HepG2 (cell line): ENCODE measurements around the gene TNXB. TPM values are rescaled to one million over a fixed set of nuclear protein-coding genes. Genes with fewer than 3 reads are reported as not detected.

Experiments
- BORCS8-MEF2B ChIP-seq: sonication (generic); formaldehyde crosslinking; IDR thresholded peaks from 2 replicates; pipeline ENCODE4 v1.8.0; 2022; ENCODE audit warnings: mild to moderate bottlenecking, missing genetic modification reagents
- CCDC6 ChIP-seq: sonication (generic); formaldehyde crosslinking; IDR thresholded peaks from 2 replicates; pipeline ENCODE4 v1.8.1; 2022; ENCODE audit warnings: mild to moderate bottlenecking, missing genetic modification reagents, moderate library complexity
- GTF3A ChIP-seq: sonication (generic); formaldehyde crosslinking; conservative IDR thresholded peaks from 2 replicates; pipeline ENCODE4 v1.4.0; 2020; ENCODE audit warnings: mild to moderate bottlenecking, missing genetic modification reagents
- HCFC1 ChIP-seq: fragments of 150-350 bp; IDR thresholded peaks from 2 replicates; pipeline ENCODE4 v1.6.1; 2014; ENCODE audit warnings: low read depth, low read length
- HMGA1 ChIP-seq: sonication (generic); formaldehyde crosslinking; conservative IDR thresholded peaks from 2 replicates; pipeline ENCODE4 v1.4.0; 2020; ENCODE audit warnings: missing genetic modification reagents
- IKZF4 ChIP-seq: sonication (generic); formaldehyde crosslinking; IDR thresholded peaks from 2 replicates; pipeline ENCODE4 v1.5.1; 2020; ENCODE audit warnings: borderline replicate concordance, mild to moderate bottlenecking, low read depth, missing genetic modification reagents; ENCODE audit errors: not compliant biosample characterization
- KMT2B ChIP-seq: IDR thresholded peaks from 2 replicates; pipeline ENCODE4 v1.6.1; 2016; ENCODE audit warnings: missing genetic modification reagents, missing compliant biosample characterization
- MTA3 ChIP-seq: sonication (generic); formaldehyde crosslinking; IDR thresholded peaks from 2 replicates; pipeline ENCODE4 v1.4.0; 2020; ENCODE audit warnings: missing genetic modification reagents
- MXD4 ChIP-seq: IDR thresholded peaks from 2 replicates; pipeline ENCODE4 v1.6.1; 2016; ENCODE audit warnings: mild to moderate bottlenecking, missing biosample characterization, missing genetic modification reagents
- NR2F6 ChIP-seq, 2 experiments: IDR thresholded peaks; 2 replicates each; pipeline ENCODE4 v1.6.1; 2016; ENCODE audit warnings: antibody characterized with exemption in 1 of 2, mild to moderate bottlenecking in 1 of 2
- SP5 ChIP-seq: IDR thresholded peaks from 2 replicates; pipeline ENCODE4 v1.6.1; 2016; ENCODE audit warnings: low read depth, borderline replicate concordance
- SUZ12 ChIP-seq: fragments of 150-350 bp; IDR thresholded peaks from 2 replicates; pipeline ENCODE4 v1.6.1; 2014; ENCODE audit warnings: low read depth, low read length
- TCF7 ChIP-seq: sonication (generic); IDR thresholded peaks from 2 replicates; pipeline ENCODE4 v1.6.1; 2016; ENCODE audit warnings: antibody characterized with exemption, low read depth
- ZBTB42 ChIP-seq: sonication (generic); formaldehyde crosslinking; IDR thresholded peaks from 2 replicates; pipeline ENCODE4 v1.5.0; 2020; ENCODE audit warnings: mild to moderate bottlenecking, missing genetic modification reagents
- ZNF331 ChIP-seq: sonication (generic); formaldehyde crosslinking; IDR thresholded peaks from 2 replicates; pipeline ENCODE4 v1.4.0; 2020; ENCODE audit warnings: missing genetic modification reagents
- ZNF431 ChIP-seq: sonication (generic); formaldehyde crosslinking; IDR thresholded peaks from 2 replicates; pipeline ENCODE4 v1.9.0; 2022; ENCODE audit warnings: missing genetic modification reagents, low read depth, mild to moderate bottlenecking, borderline replicate concordance
- ZNF550 ChIP-seq: sonication (generic); formaldehyde crosslinking; IDR thresholded peaks from 2 replicates; pipeline ENCODE4 v1.4.0; 2020; ENCODE audit warnings: mild to moderate bottlenecking, missing genetic modification reagents, borderline replicate concordance
- ZNF569 ChIP-seq: sonication (generic); formaldehyde crosslinking; IDR thresholded peaks from 2 replicates; pipeline ENCODE4 v1.5.0; 2020; ENCODE audit warnings: mild to moderate bottlenecking, missing genetic modification reagents, moderate library complexity, borderline replicate concordance
- ZNF615 ChIP-seq: sonication (generic); formaldehyde crosslinking; IDR thresholded peaks from 2 replicates; pipeline ENCODE4 v1.5.0; 2020; ENCODE audit warnings: mild to moderate bottlenecking, missing genetic modification reagents, borderline replicate concordance
- ZNF782 ChIP-seq: sonication (generic); formaldehyde crosslinking; IDR thresholded peaks from 2 replicates; pipeline ENCODE4 v1.4.0; 2020; ENCODE audit warnings: missing genetic modification reagents, mild to moderate bottlenecking, borderline replicate concordance
- ZZZ3 ChIP-seq: sonication (generic); formaldehyde crosslinking; IDR thresholded peaks from 2 replicates; pipeline ENCODE4 v1.4.0; 2020; ENCODE audit warnings: missing genetic modification reagents, mild to moderate bottlenecking, borderline replicate concordance
- polyA plus RNA-seq, 8 experiments: library from polyadenylated mRNA; depleted of rRNA in 3 of 8; stranded (reverse) in 7 of 8; unstranded in 1 of 8; fragments of >200 nt; fragmentation: Illumina TruSeq in 4 of 8; extraction: Trizol in 4 of 8; gene quantifications; 2 replicates each; pipeline versions ENCODE4 v1.2.1 to v1.2.3, GENCODE V29; 2011 to 2016; ENCODE audit warnings: low read depth in 4 of 8, missing spikeins in 1 of 8, mixed read lengths in 1 of 8; ENCODE audit not compliant: insufficient read depth in 1 of 8
- total RNA-seq, 5 experiments: library from RNA; depleted of rRNA; stranded (reverse); fragments of >200 nt; fragmentation: Illumina TruSeq; extraction: Trizol; gene quantifications; 2 replicates each; pipeline ENCODE4 v1.2.3, GENCODE V29; 2016; ENCODE audit warnings: low read depth in 1 of 5
- TF ChIP-seq, protein P1 (sequence below): sonication (generic); formaldehyde crosslinking; IDR thresholded peaks from 2 replicates; pipeline ENCODE4 v1.4.0; 2020; ENCODE audit warnings: missing genetic modification reagents, borderline replicate concordance
- TF ChIP-seq, protein P2 (sequence below): sonication (generic); formaldehyde crosslinking; IDR thresholded peaks from 2 replicates; pipeline ENCODE4 v1.5.1; 2020; ENCODE audit warnings: mild to moderate bottlenecking, missing genetic modification reagents, borderline replicate concordance
- TF ChIP-seq, protein P3 (sequence below): sonication (generic); formaldehyde crosslinking; IDR thresholded peaks from 2 replicates; pipeline ENCODE4 v1.8.0; 2022; ENCODE audit warnings: mild to moderate bottlenecking, missing genetic modification reagents, moderate library complexity
- TF ChIP-seq, protein P4 (sequence below): sonication (generic); formaldehyde crosslinking; IDR thresholded peaks from 2 replicates; pipeline ENCODE4 v1.8.0; 2022; ENCODE audit warnings: mild to moderate bottlenecking, missing genetic modification reagents, moderate library complexity

Gene TNXB
- total and polyA plus RNA-seq, 2 of the 13 experiments (the other 11 are each of a cell fraction or from before 2014, with no cell fraction given), result 1.6 to 2.7 TPM

DNA sequence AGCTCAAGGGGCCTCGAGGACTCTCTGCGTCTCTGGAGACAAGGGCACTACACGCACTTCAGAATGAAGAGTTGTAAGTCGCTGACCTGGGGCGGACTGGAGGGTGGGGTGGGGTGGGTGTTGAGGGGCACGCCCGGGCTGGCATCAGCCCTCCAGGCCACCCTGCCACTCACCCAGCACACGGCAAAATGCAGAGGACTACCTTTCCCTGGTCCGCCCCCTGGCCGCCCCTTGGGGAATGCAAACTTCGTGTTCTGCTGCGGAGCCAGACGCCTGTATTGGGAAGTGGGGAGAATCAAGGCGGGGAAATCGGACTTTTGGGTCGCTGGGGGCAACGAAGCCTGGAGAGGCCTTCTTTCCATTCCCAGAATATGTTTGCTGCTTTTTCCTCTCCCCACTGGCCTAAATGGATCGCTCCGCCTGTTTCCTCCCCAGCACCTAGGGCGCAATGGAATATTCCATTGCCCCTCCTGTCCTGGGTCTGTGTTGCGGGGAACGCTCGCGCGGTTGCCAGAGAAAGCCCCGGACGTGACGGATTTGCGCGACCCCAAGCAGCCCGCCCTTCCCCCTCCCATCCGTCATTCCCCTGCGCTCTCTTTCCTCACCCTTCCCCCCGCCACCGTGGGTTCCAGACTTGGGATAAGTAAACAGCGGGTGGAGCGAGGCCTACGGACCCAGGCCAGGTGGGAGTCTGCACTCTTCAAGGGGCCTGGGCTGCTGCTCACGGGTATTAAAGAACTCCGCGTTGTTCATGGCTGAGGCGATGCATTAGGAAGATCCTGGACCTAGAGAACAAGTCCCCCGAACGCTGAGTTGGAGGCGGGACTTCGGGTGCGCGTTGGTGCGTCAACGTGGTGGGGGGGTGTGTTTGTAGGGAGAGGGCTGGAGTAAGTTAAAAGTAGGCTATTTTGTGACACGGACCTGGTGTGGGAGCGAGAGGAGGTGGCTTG lies 44.7 kb upstream of the TNXB start, which contains the start of gene PPT2 (continued):
- TF ChIP-seq, protein P1, sequence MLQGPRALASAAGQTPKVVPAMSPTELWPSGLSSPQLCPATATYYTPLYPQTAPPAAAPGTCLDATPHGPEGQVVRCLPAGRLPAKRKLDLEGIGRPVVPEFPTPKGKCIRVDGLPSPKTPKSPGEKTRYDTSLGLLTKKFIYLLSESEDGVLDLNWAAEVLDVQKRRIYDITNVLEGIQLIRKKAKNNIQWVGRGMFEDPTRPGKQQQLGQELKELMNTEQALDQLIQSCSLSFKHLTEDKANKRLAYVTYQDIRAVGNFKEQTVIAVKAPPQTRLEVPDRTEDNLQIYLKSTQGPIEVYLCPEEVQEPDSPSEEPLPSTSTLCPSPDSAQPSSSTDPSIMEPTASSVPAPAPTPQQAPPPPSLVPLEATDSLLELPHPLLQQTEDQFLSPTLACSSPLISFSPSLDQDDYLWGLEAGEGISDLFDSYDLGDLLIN, result peak; percentile 70; the same call in 1 of the 2 replicates
- TF ChIP-seq ZZZ3 (CRISPR knock-in tag), result peak; percentile 87; the same call in 1 of the 2 replicates
- no peak for TF ChIP-seq TCF7
- no peak; the same call in 1 of the 2 replicates for TF ChIP-seq ZNF431
- TF ChIP-seq ZNF782 (CRISPR knock-in tag), result peak; percentile 81; the same call in 1 of the 2 replicates
- peak; percentile 72; the same call in 1 of the 2 replicates for TF ChIP-seq ZNF331
- TF ChIP-seq KMT2B (CRISPR knock-in tag), result no peak
- no peak for TF ChIP-seq MTA3
- TF ChIP-seq BORCS8-MEF2B (CRISPR knock-in tag), result peak; percentile 17; the same call in 1 of the 2 replicates
- TF ChIP-seq ZBTB42 (CRISPR knock-in tag), result peak; percentile 78
- TF ChIP-seq HCFC1, result peak; percentile 57
- TF ChIP-seq ZNF550 (CRISPR knock-in tag), result no peak; the same call in 1 of the 2 replicates
- no peak for TF ChIP-seq GTF3A (CRISPR knock-in tag)
- TF ChIP-seq ZNF569 (CRISPR knock-in tag), result no peak
- no peak for TF ChIP-seq CCDC6 (CRISPR knock-in tag)
- peak; percentile 40; the same call in 1 of the 2 replicates for TF ChIP-seq NR2F6 (IDR thresholded peaks at IDR 0.05)
- peak; percentile 47; the same call in 1 of the 2 replicates for TF ChIP-seq NR2F6 (CRISPR knock-in tag; IDR thresholded peaks at IDR 0.05)
- TF ChIP-seq, protein P2, sequence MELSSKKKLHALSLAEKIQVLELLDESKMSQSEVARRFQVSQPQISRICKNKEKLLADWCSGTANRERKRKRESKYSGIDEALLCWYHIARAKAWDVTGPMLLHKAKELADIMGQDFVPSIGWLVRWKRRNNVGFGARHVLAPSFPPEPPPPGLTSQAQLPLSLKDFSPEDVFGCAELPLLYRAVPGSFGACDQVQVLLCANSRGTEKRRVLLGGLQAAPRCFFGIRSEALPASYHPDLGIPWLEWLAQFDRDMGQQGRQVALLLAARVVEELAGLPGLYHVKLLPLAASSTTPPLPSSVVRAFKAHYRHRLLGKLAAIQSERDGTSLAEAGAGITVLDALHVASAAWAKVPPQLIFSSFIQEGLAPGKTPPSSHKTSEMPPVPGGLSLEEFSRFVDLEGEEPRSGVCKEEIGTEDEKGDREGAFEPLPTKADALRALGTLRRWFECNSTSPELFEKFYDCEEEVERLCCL, result peak; percentile 14; the same call in 1 of the 2 replicates
- no peak; the same call in 1 of the 2 replicates for TF ChIP-seq ZNF615 (CRISPR knock-in tag)
- peak; percentile 39; the same call in 1 of the 2 replicates for TF ChIP-seq SP5 (CRISPR knock-in tag)
- no peak for TF ChIP-seq HMGA1 (CRISPR knock-in tag)
- TF ChIP-seq, protein P3, sequence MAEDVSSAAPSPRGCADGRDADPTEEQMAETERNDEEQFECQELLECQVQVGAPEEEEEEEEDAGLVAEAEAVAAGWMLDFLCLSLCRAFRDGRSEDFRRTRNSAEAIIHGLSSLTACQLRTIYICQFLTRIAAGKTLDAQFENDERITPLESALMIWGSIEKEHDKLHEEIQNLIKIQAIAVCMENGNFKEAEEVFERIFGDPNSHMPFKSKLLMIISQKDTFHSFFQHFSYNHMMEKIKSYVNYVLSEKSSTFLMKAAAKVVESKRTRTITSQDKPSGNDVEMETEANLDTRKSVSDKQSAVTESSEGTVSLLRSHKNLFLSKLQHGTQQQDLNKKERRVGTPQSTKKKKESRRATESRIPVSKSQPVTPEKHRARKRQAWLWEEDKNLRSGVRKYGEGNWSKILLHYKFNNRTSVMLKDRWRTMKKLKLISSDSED (CRISPR knock-in tag), result no peak
- no peak for TF ChIP-seq IKZF4
- TF ChIP-seq SUZ12, result no peak
- no peak; the same call in 1 of the 2 replicates for TF ChIP-seq MXD4 (CRISPR knock-in tag)
- TF ChIP-seq, protein P4, sequence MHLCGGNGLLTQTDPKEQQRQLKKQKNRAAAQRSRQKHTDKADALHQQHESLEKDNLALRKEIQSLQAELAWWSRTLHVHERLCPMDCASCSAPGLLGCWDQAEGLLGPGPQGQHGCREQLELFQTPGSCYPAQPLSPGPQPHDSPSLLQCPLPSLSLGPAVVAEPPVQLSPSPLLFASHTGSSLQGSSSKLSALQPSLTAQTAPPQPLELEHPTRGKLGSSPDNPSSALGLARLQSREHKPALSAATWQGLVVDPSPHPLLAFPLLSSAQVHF (CRISPR knock-in tag), result peak; percentile 69
